COLO829 (cell line): ENCODE measurements around the gene TAF10.

ENCODE experiments used
- DNase-seq: peaks from one replicate; pipeline ENCODE4 v3.0.0; 2012; ENCODE audit warnings: low spot score

TAF10 gene

GRCh38 chr11:6612213-6613041 lies at the start of gene TAF10:
Gene TAF10 (minus strand): TSS chr11:6612216. CDS start chr11:6612189, 27 bp downstream.
- DNase-seq: peak; percentile 89

- DNase-seq: no peak
Observed at GRCh38 chr11:6660712-6661111, 48.7 kb upstream of the TAF10 start.

- DNase-seq: no peak
Observed at GRCh38 chr11:6658647-6659046, 46.6 kb upstream of the TAF10 start.

GRCh38 chr11:6657346-6657745 lies 45.3 kb upstream of the TAF10 start:
- no peak for DNase-seq

- no peak for DNase-seq
Observed at GRCh38 chr11:6656936-6657335, 44.9 kb upstream of the TAF10 start.

- no peak for DNase-seq
Observed at GRCh38 chr11:6656584-6656915, 44.5 kb upstream of the TAF10 start.

- DNase-seq: no peak
Observed at GRCh38 chr11:6655790-6656583, 44.0 kb upstream of the TAF10 start, which contains the start of gene DCHS1. Gene DCHS1 (minus strand): TSS chr11:6655809. CDS start chr11:6641613, 14,196 bp downstream.

GRCh38 chr11:6655020-6655789 lies 43.2 kb upstream of the TAF10 start:
- DNase-seq: no peak

GRCh38 chr11:6654281-6655019 lies 42.4 kb upstream of the TAF10 start:
- DNase-seq: no peak

GRCh38 chr11:6653656-6654055 lies 41.6 kb upstream of the TAF10 start:
- no peak for DNase-seq

- DNase-seq: no peak
Observed at GRCh38 chr11:6653097-6653496, 41.1 kb upstream of the TAF10 start.

- DNase-seq: no peak
Observed at GRCh38 chr11:6652182-6652581, 40.2 kb upstream of the TAF10 start.

- DNase-seq: no peak
Observed at GRCh38 chr11:6650980-6651379, 39.0 kb upstream of the TAF10 start.

- DNase-seq: no peak
Observed at GRCh38 chr11:6650104-6650503, 38.1 kb upstream of the TAF10 start.

GRCh38 chr11:6648501-6648900 lies 36.5 kb upstream of the TAF10 start:
- no peak for DNase-seq

- no peak for DNase-seq
Observed at GRCh38 chr11:6647836-6648235, 35.8 kb upstream of the TAF10 start.

- no peak for DNase-seq
Observed at GRCh38 chr11:6646918-6647679, 35.1 kb upstream of the TAF10 start.

GRCh38 chr11:6646576-6646917 lies 34.5 kb upstream of the TAF10 start:
- DNase-seq: no peak

GRCh38 chr11:6646071-6646470 lies 34.1 kb upstream of the TAF10 start:
- no peak for DNase-seq

- no peak for DNase-seq
Observed at GRCh38 chr11:6642957-6643356, 30.9 kb upstream of the TAF10 start.
